ENCODE data around the gene MAN2B2.

- TF ChIP-seq CTCF (IDR thresholded peaks at IDR 0.05; ENCODE audit: low read depth, low read length) (no peak), EZH2phosphoT487 (IDR thresholded peaks at IDR 0.05; ENCODE audit: low read depth) (no peak)
These were observed 17.8 kb upstream of the MAN2B2 start for GRCh38 chr4:6557185-6557584.
